Measurements from ENCODE around the gene RHOT1. TPM values are rescaled to one million over a fixed set of nuclear protein-coding genes. Genes with fewer than 3 reads are reported as not detected.

Gene RHOT1
- total RNA-seq, 4 donors from 2014 or later = 17.3 to 34.9 (median 21.9) TPM

DNA sequence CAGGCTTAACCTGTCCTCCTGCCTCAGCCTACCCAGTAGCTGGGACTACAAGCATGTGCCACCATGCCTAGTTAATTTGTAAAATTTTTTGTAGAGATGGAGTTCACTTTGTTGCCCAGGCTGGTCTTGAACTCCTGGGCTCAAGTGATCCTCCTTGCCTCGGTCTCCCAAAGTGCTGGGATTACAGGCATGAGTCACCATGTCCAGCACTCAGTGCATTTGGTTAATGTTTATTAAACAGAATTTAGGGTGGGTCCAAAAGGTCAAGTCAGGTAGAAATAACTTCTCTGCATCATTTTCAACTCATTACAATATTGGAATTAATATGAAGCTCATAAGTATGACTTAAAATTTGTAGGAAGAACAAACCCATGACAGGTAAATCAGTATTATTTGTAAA is 55.7 kb downstream of the RHOT1 start:
- no peak for DNase-seq
- Histone ChIP-seq H3K27me3 (no peaks in the 10 kb centered on the region), H3K4me3 (no peak overlapping the region), H3K27ac (no peak overlapping the region), H3K36me3 (peaks cover 0 to 99% (median 18%) of the 10 kb centered on the region in 3 donors), H3K9me3 (no peaks in the 10 kb centered on the region), H3K4me1 (no peaks in the 10 kb centered on the region)
- TF ChIP-seq, protein P1, sequence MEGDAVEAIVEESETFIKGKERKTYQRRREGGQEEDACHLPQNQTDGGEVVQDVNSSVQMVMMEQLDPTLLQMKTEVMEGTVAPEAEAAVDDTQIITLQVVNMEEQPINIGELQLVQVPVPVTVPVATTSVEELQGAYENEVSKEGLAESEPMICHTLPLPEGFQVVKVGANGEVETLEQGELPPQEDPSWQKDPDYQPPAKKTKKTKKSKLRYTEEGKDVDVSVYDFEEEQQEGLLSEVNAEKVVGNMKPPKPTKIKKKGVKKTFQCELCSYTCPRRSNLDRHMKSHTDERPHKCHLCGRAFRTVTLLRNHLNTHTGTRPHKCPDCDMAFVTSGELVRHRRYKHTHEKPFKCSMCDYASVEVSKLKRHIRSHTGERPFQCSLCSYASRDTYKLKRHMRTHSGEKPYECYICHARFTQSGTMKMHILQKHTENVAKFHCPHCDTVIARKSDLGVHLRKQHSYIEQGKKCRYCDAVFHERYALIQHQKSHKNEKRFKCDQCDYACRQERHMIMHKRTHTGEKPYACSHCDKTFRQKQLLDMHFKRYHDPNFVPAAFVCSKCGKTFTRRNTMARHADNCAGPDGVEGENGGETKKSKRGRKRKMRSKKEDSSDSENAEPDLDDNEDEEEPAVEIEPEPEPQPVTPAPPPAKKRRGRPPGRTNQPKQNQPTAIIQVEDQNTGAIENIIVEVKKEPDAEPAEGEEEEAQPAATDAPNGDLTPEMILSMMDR (IDR thresholded peaks at IDR 0.05) = no peak
- TF ChIP-seq POLR2A (IDR thresholded peaks at IDR 0.05) = no peak
- 75 to 78% methylated on average over 1 of the region's 1 CpG for WGBS, 2 donors
- intact Hi-C loops (cut with DNase I) = no loop called here

DNA sequence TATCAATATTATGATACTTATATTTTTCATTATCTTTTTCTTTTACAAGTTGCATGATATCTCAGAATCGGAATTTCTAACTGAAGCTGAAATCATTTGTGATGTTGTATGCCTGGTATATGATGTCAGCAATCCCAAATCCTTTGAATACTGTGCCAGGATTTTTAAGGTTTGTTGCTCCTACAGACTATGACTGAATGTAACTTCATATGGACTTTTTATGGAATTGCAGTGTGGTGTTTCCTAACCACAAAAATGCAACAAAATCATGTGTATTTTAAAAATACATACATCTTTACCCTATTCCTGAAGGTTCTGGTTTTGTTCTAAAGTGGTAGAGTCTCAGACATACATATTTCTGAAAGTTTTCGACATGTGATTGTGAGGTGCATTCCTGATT is 64.6 kb downstream of the RHOT1 start:
- H3K9me3 ChIP-seq = no peaks in the 10 kb centered on the region
- DNase-seq = no peak
- no peak overlapping the region for H3K27ac ChIP-seq
- H3K27me3 ChIP-seq = no peaks in the 10 kb centered on the region
- no peaks in the 10 kb centered on the region for H3K4me1 ChIP-seq
- peaks cover 0 to 97% (median 0%) of the 10 kb centered on the region in 3 donors for H3K36me3 ChIP-seq
- 84 to 92% methylated on average over 2 of the region's 2 CpGs for WGBS, 2 donors
- TF ChIP-seq, protein P1 (IDR thresholded peaks at IDR 0.05) = no peak
- no peak for TF ChIP-seq POLR2A (IDR thresholded peaks at IDR 0.05)
- no peak overlapping the region for H3K4me3 ChIP-seq
- intact Hi-C loops (cut with DNase I) = no loop called here

DNA sequence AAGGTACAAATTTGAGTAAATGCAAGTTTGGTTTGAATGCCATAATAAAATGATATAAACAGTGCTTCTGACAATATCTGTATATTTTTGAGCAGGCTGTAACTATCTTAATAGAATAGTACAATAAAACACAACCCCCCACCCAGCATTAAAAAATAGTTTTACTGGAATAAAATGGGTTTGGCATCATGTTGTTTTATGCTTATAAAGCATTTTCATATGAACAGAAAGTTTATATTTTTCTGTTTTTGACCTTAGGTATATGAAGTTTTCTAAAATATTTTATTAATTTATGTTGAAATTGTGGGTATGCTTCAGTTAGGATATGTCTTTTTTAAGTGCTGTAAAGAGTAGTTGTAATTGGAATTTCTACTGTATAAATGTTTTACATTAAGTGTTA is 66.1 kb downstream of the RHOT1 start:
- no peaks in the 10 kb centered on the region for H3K27me3 ChIP-seq
- no peaks in the 10 kb centered on the region for H3K9me3 ChIP-seq
- H3K4me1 ChIP-seq = no peaks in the 10 kb centered on the region
- no peak overlapping the region for H3K27ac ChIP-seq
- intact Hi-C loops (cut with DNase I) = no loop called here
- TF ChIP-seq, protein P1 (IDR thresholded peaks at IDR 0.05) = no peak
- TF ChIP-seq POLR2A (IDR thresholded peaks at IDR 0.05) = no peak
- peaks cover 0 to 98% (median 0%) of the 10 kb centered on the region in 3 donors for H3K36me3 ChIP-seq
- DNase-seq = no peak
- no peak overlapping the region for H3K4me3 ChIP-seq

DNA sequence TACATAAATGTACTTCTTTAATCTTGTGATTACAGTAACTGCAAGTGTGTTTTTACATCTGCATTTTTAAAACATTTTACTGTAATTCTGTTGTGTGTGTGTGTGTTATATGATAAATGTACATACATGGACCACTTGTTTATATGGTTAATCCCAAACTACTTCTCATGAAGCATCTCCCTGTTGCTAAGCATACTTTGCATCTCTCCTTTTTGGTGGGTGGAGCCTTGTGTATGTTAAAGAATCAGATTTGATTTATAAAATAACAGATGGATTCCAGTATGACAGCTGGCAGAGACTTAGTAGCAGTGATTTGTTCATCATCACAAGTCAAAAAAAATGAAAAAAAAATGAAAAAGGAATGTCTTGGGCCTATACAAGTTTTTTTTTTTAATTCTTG is 67.3 kb downstream of the RHOT1 start:
- Histone ChIP-seq H3K36me3 (peaks cover 0 to 98% (median 4%) of the 10 kb centered on the region in 3 donors), H3K4me1 (no peaks in the 10 kb centered on the region), H3K27me3 (no peaks in the 10 kb centered on the region), H3K9me3 (no peaks in the 10 kb centered on the region), H3K4me3 (no peak overlapping the region), H3K27ac (no peak overlapping the region)
- intact Hi-C loops (cut with DNase I) = no loop called here
- DNase-seq = no peak
- TF ChIP-seq, protein P1 (IDR thresholded peaks at IDR 0.05) = no peak
- no peak for TF ChIP-seq POLR2A (IDR thresholded peaks at IDR 0.05)

DNA sequence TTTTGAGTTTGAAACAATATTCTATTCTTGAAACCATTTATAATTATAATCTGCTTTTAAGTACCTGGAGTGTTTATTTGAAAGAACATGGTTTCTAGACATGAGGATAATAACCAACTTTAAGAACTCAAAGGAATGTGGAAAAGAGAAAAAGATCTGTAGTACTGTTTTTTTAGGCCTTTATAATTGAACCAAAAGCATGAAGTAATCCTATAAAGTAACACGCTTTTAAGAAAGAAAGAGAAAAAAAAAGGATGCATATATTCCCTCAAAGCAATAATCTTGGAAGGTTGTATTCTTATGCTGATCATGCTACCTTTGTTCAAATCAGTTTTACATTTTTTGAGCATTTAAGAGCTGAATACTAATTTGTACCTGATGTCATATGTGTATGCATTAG is 69.4 kb downstream of the RHOT1 start:
- TF ChIP-seq, protein P1 (IDR thresholded peaks at IDR 0.05) = no peak
- no peak for TF ChIP-seq POLR2A (IDR thresholded peaks at IDR 0.05)
- peaks cover 0 to 84% (median 4%) of the 10 kb centered on the region in 3 donors for H3K36me3 ChIP-seq
- H3K4me3 ChIP-seq = no peak overlapping the region
- no peaks in the 10 kb centered on the region for H3K27me3 ChIP-seq
- intact Hi-C loops (cut with DNase I) = no loop called here
- H3K4me1 ChIP-seq = no peaks in the 10 kb centered on the region
- no peak for DNase-seq
- no peak overlapping the region for H3K27ac ChIP-seq
- 88 to 96% methylated on average over 1 of the region's 1 CpG for WGBS, 2 donors
- no peaks in the 10 kb centered on the region for H3K9me3 ChIP-seq
